Epithelial cell of esophagus (primary cell): ENCODE data around the gene NKAPL.

Experiments used
- DNase-seq: peaks from one replicate; pipeline ENCODE4 v3.0.0; 2010; ENCODE audit warnings: low read depth
- H3K4me3 ChIP-seq: 2 replicates; pipeline ENCODE4 v1.5.1; 2011; ENCODE audit warnings: mild to moderate bottlenecking, low read length, control low read depth
- TF ChIP-seq, protein P1 (sequence below): IDR thresholded peaks from 2 replicates; pipeline ENCODE4 v1.5.1; 2011; ENCODE audit warnings: low read depth, mild to moderate bottlenecking, low read length, control low read depth, inconsistent platforms; ENCODE audit not compliant: insufficient read depth; ENCODE audit errors: missing control alignments

Gene NKAPL

DNA sequence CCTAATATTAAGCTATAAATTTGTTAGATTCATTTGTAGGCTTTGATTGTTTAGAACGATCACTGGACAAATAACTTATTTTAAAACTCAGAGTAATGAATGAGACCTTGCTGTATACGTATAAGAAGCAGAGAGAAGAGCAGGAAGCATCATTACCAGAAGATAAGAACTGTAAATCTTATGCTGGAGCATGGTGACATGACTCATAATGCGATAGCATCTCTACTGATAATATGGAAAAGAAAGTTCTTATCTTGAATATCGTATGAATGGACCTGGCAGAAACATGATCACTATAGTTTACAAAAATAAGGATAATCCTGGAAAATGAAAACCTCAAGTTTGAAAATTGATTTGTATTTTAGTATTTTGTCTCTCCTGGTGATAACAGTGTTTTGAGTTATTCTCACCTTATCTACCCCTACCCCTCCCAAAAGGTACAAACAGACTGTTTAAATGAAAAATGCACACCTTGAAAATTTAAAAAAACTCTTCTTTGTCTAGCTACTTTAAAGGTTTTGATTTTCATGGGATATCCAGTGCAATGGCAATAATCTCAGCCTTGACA lies 5.8 kb downstream of the NKAPL start:
- no peak overlapping the region for H3K4me3 ChIP-seq
- TF ChIP-seq, protein P1, sequence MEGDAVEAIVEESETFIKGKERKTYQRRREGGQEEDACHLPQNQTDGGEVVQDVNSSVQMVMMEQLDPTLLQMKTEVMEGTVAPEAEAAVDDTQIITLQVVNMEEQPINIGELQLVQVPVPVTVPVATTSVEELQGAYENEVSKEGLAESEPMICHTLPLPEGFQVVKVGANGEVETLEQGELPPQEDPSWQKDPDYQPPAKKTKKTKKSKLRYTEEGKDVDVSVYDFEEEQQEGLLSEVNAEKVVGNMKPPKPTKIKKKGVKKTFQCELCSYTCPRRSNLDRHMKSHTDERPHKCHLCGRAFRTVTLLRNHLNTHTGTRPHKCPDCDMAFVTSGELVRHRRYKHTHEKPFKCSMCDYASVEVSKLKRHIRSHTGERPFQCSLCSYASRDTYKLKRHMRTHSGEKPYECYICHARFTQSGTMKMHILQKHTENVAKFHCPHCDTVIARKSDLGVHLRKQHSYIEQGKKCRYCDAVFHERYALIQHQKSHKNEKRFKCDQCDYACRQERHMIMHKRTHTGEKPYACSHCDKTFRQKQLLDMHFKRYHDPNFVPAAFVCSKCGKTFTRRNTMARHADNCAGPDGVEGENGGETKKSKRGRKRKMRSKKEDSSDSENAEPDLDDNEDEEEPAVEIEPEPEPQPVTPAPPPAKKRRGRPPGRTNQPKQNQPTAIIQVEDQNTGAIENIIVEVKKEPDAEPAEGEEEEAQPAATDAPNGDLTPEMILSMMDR = no peak
- no peak for DNase-seq

DNA sequence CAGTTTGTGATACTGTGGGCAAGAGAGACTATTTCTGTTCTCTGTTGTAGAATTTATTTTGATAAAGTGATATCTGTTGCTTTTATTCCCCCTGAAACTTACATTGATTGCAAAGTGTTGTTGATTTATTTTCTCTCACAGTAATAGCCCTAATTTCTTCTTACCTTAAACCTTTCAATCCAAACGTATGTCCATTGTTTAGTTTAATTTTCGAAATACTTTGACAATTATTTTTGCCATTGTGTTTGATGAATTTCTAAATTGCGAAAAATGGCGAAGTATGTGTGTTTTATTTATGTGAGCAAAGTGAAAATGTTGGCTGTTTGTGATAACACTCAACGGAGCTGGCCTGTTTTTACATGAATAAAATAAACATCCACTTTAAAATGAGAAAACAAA lies 7.5 kb downstream of the NKAPL start:
- TF ChIP-seq, protein P1 = no peak
- H3K4me3 ChIP-seq = peak overlapping the region; percentile 81
- DNase-seq = no peak

DNA sequence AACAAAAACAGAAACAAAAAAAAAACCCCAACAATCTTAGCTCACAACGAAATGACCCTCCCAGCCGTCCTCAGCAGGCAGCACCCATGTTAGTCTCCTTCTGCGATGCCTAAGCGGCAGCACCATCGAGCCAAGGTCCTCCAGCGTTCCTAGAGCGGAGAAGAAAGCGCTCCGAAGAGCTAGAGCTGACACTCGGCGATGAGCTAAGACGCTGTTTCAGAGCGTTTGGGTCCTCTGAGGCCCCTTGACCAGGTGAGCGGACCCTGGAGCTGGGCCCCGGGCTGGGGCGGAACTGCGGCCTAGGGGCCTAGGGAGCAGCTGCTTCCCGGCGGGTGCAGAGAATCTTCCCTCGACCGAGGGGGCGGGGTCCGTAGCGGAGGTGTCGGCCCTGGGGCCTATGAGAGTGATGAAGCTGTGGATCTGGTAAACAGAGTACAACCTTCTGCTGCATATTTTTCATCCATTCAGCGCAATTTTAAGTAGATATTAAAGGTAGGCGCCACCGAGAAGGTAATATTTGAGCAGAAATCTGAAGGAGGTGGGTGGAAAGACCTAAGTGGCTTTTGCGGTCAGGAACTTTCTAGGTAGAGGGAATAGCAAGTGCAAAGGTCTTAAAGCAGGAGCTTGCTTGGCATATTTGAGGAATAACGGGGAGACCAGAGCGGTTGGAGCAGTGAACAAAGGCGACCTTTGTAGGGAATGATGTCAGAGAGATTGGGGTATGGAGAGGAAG lies 8.0 kb downstream of the NKAPL start, which contains the start of gene ZSCAN26:
ZSCAN26 (plus strand) TSS at position 182 of the 733 bp plus-strand sequence. CDS start 4,777 bp downstream, outside the sequence.
- TF ChIP-seq, protein P1 = no peak
- DNase-seq = peak; percentile 89
- peak within 1 kb of the TSS; percentile 81 for H3K4me3 ChIP-seq

DNA sequence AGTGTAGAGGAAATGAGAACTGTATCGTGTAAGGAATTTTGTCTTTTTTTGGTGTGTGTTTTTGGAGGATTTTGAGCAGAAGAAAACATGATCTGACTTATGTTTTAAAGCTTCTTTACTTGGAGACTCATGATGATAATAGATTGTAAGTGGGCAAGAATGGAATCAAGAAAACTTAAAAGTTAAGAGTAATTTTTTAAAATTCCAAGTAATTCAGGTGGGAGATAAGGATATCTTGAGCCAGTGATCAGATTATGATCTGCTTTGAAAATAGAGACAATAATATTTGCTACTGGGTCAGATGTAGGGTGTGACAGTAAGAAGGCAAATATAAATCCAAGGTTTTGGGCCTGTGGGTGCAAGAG lies 8.6 kb downstream of the NKAPL start:
- DNase-seq = no peak
- TF ChIP-seq, protein P1 = no peak
- peak overlapping the region; percentile 81 for H3K4me3 ChIP-seq

DNA sequence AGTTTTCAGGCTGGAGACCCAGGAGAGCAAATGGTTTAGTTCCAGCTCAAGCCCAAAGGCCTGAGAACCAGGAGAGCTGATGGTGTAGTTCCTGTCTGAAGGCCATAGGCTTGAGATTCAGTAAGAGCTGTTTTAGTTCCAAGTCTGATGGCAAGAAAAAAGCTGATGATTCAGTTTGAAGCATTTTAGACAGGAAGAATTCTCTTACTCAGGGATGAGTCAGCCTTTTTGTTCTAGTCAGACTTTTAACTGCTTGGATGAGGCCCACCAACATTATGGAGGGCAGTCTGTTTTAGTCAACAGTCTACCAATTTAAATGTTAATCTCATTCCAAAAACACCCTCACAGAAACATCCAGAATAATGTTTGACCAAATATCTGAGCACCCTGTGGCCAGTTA lies 10.4 kb downstream of the NKAPL start:
- H3K4me3 ChIP-seq = no peak overlapping the region
- TF ChIP-seq, protein P1 = no peak
- peak; percentile 86 for DNase-seq

DNA sequence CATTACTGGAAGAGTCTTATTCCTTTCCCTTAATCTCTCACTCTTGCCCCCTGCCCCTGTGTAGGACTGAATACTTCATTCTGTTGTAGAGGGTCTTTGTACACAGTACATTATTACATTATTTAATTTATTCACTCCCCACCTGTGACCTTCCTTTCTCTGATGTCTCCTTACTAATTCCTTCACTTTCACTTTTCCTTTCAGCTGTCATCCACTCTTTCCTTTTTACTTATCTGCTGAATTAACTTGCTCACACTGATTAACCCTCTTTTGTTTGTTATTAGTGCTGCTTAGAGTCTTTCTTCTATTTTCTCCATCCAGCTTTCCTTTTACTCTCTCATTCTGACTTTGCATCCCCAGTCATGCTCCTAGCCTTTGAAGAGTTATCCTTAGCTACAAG lies 15.8 kb downstream of the NKAPL start:
- DNase-seq = no peak
- TF ChIP-seq, protein P1 = no peak
- H3K4me3 ChIP-seq = no peak overlapping the region
